K562 (cell line): ENCODE results near the gene C12orf60. TPM values are rescaled to one million over a fixed set of nuclear protein-coding genes. Genes with fewer than 3 reads are reported as not detected.
A peak's percentile ranks its signal among the peaks of the same experiment; 100 is the strongest.

Experiments
- ATAC-seq: fragments of 200-7000 bp; cut with Tn5 transposase; 3 replicates; pipeline ENCODE4 v1.9.1; 2020; ENCODE audit warnings: moderate library complexity
- BruUV-seq: library from RNA; stranded (reverse); fragments of 400-500 nt; replicated peaks from 2 replicates; lab custom pipeline; 2021; lab: Mats Ljungman, UMichigan
- CTCF ChIA-PET: fragments of 300-600 bp; formaldehyde crosslinking; extraction: SDS; loops from one replicate; lab custom pipeline; 2021; ENCODE audit warnings: low intra/inter-chr PET ratio; lab: Yijun Ruan, JAX
- POLR2A ChIA-PET: fragments of 300-600, 350-650 bp; sonication (Branson Sonifier 250); formaldehyde crosslinking; extraction: SDS; loops from one replicate; lab custom pipeline; 2021; ENCODE audit warnings: antibody characterized with exemption, inconsistent platforms; lab: Yijun Ruan, JAX
- DNase-seq, 4 experiments: peaks; one replicate each; pipeline versions ENCODE4 v3.0.0 to v3.0.0-alpha.2; 2011 to 2018; ENCODE audit warnings: low spot score in 3 of 4, mixed read lengths in 3 of 4; ENCODE audit errors: extremely low read depth in 1 of 4
- FAIRE-seq: peaks from 2 replicates; lab custom pipeline; 2011; peaks lifted over from hg19 to GRCh38; lab: Jason Lieb, UNC
- H2AFZ ChIP-seq: 2 replicates; pipeline ENCODE4 v1.6.0; 2011; ENCODE audit warnings: low read depth, low read length, control low read depth, inconsistent platforms
- H3K27ac ChIP-seq: fragments of 200-600 bp; 3 replicates; pipeline ENCODE4 v1.8.0; 2011; ENCODE audit warnings: low read depth, mild to moderate bottlenecking, control low read depth, inconsistent platforms, low read length, moderate library complexity, mixed read lengths; ENCODE audit errors: extremely low read depth
- H3K27me3 ChIP-seq, 2 experiments: fragments of 300-600 bp in 1 of 2; 2 replicates in 1 of 2; 3 replicates in 1 of 2; pipeline versions ENCODE4 v1.6.0 to v1.8.0; 2011; ENCODE audit warnings: inconsistent platforms in 2 of 2, low read length in 2 of 2, mild to moderate bottlenecking in 1 of 2, mixed read lengths in 1 of 2, moderate library complexity in 1 of 2; ENCODE audit not compliant: control insufficient read depth in 2 of 2, insufficient read depth in 2 of 2
- H3K36me3 ChIP-seq: fragments of 300-600 bp; 3 replicates; pipeline ENCODE4 v1.8.0; 2011; ENCODE audit warnings: mild to moderate bottlenecking, low read length, inconsistent platforms; ENCODE audit not compliant: control insufficient read depth, insufficient read depth
- H3K4me1 ChIP-seq, 2 experiments: fragments of 200-600 bp in 1 of 2; replicated peaks in 1 of 2; 2 replicates in 1 of 2; 3 replicates in 1 of 2; pipeline versions ENCODE4 v1.5.1 to v1.8.0; 2011; ENCODE audit warnings: inconsistent platforms in 2 of 2, low read length in 2 of 2, mild to moderate bottlenecking in 1 of 2, mixed read lengths in 1 of 2, moderate library complexity in 1 of 2; ENCODE audit not compliant: control insufficient read depth in 2 of 2, insufficient read depth in 2 of 2
- H3K4me2 ChIP-seq: 2 replicates; pipeline ENCODE4 v1.6.1; 2011; ENCODE audit warnings: low read length, control low read depth, inconsistent platforms, mixed read lengths; ENCODE audit not compliant: insufficient read depth
- H3K4me3 ChIP-seq: fragments of 200-600 bp; sonication (generic), shearing (Covaris generic); 2 replicates; pipeline ENCODE4 v1.5.1; 2016; ENCODE audit warnings: control low read depth, inconsistent platforms
- H3K79me2 ChIP-seq: fragments of 200-600 bp; 3 replicates; pipeline ENCODE4 v1.8.0; 2011; ENCODE audit warnings: low read length, inconsistent platforms; ENCODE audit not compliant: control insufficient read depth, insufficient read depth
- H3K9ac ChIP-seq, 2 experiments: 2 replicates each; pipeline versions ENCODE4 v1.6.0 to v1.6.1; 2011; ENCODE audit warnings: low read depth in 2 of 2, low read length in 2 of 2, control low read depth in 1 of 2, inconsistent platforms in 1 of 2, mild to moderate bottlenecking in 1 of 2, mixed read lengths in 1 of 2; ENCODE audit not compliant: insufficient read depth in 1 of 2
- H3K9me1 ChIP-seq: one replicate; pipeline ENCODE4 v1.6.0; 2011; ENCODE audit warnings: inconsistent platforms, mild to moderate bottlenecking, low read length, moderate library complexity; ENCODE audit not compliant: control insufficient read depth, insufficient read depth
- H3K9me3 ChIP-seq: replicated peaks from 2 replicates; pipeline ENCODE4 v1.5.1; 2011; ENCODE audit warnings: low read depth, low read length, inconsistent platforms; ENCODE audit not compliant: control insufficient read depth, insufficient read depth
- H4K20me1 ChIP-seq: replicated peaks from 2 replicates; pipeline ENCODE4 v1.6.1; 2011; ENCODE audit warnings: low read length, inconsistent platforms, mixed read lengths; ENCODE audit not compliant: control insufficient read depth, insufficient read depth
- RFX1 ChIP-seq: fragments of 450-650 bp; IDR thresholded peaks from 2 replicates; pipeline ENCODE4 v1.6.1; 2016; ENCODE audit warnings: mild to moderate bottlenecking, moderate library complexity
- TCF7 ChIP-seq: sonication (generic); IDR thresholded peaks from 2 replicates; pipeline ENCODE4 v1.6.1; 2016; ENCODE audit warnings: antibody characterized with exemption, borderline replicate concordance
- in situ Hi-C: fragments of 300-500 bp; cut with MboI; formaldehyde crosslinking; loops from 4 replicates; pipeline ENCODE4 v1.15.0; 2018; ENCODE audit warnings: inconsistent platforms, mixed read lengths
- intact Hi-C: fragments of 100-400 bp; cut with micrococcal nuclease; formaldehyde crosslinking; loops from 2 replicates; pipeline ENCODE4 v1.14.2; 2022
- polyA plus RNA-seq, 8 experiments: library from polyadenylated mRNA; depleted of rRNA in 4 of 8; stranded (reverse) in 5 of 8; unstranded in 3 of 8; fragments of >200 nt; fragmentation: Nextera tagmentation in 2 of 8; fragmentation: Illumina TruSeq in 1 of 8; extraction: Ambion mirVana in 2 of 8; extraction: Trizol in 1 of 8; gene quantifications; 2 replicates each; pipeline versions ENCODE4 v1.2.1 to v1.2.3, GENCODE V29; 2011 to 2014; ENCODE audit warnings: inconsistent platforms in 1 of 8, missing spikeins in 1 of 8
- total RNA-seq, 7 experiments: library from RNA; depleted of rRNA in 6 of 7; stranded (reverse); fragments of >200 nt in 6 of 7; fragmentation: Illumina TruSeq in 2 of 7; extraction: Trizol in 2 of 7; gene quantifications; 2 replicates each; pipeline versions ENCODE4 v1.2.1 to v1.2.3, GENCODE V29; 2011 to 2021; ENCODE audit warnings: low replicate concordance in 1 of 7
- TF ChIP-seq, protein P1 (sequence below): fragments of 450-650 bp; IDR thresholded peaks from 2 replicates; pipeline ENCODE4 v1.6.1; 2017; ENCODE audit warnings: antibody characterized with exemption
- TF ChIP-seq, protein P2 (sequence below): sonication (generic); formaldehyde crosslinking; IDR thresholded peaks from 2 replicates; pipeline ENCODE4 v1.5.0; 2020; ENCODE audit warnings: missing genetic modification reagents
- TF ChIP-seq, protein P3 (sequence below): fragments of 250-450 bp; sonication (Bioruptor Pico); IDR thresholded peaks from 2 replicates; pipeline ENCODE4 v1.8.0; 2021; ENCODE audit warnings: moderate library complexity, mild to moderate bottlenecking, inconsistent platforms

C12orf60 gene
- total and polyA plus RNA-seq, 9 of the 15 experiments (the other 6 are each of a cell fraction or from before 2014, with no cell fraction given), result 0.41 to 4.4 (median 2.5) TPM

DNA sequence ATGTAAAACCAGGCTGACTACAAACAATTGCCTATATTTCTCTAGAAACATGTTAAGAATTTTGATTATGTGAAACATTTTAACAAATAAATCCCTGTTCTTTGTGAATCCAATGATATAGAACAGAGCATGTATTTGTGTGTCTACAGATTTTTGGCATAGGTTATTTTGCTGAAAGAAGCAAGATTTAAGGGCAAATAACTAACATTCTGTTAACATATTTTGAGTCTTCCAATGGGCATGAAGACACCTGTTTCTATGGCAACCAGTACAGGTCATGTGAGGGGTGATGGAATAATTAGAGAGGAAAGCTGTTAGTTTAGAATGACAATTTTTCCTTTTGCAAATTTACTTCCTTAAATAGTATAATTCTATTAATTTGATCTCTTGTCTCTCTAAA is 31.0 kb downstream of the C12orf60 start:
- ChIA-PET POLR2A (interaction anchor here (0.9 kb wide), 1 partner anchor 19 kb away, joined by 3 read pairs; no protein-coding TSS in a partner anchor), CTCF (no interaction called here)
- no TSS peak for BruUV-seq
- in situ Hi-C loops (no loop called here), intact Hi-C loops (no loop called here)
- FAIRE-seq, result no peak
- Histone ChIP-seq H4K20me1 (no peaks in the 10 kb centered on the region), H3K4me3 (no peak overlapping the region), H3K9ac (no peak overlapping the region), H3K27me3 (no peaks in the 10 kb centered on the region), H3K36me3 (no peaks in the 10 kb centered on the region), H3K79me2 (no peaks in the 10 kb centered on the region), H3K4me2 (no peak overlapping the region), H2AFZ (no peak overlapping the region), H3K9me1 (no peaks in the 10 kb centered on the region), H3K9me3 (no peaks in the 10 kb centered on the region), H3K27ac (no peak overlapping the region), H3K4me1 (peaks cover 0 to 15% of the 10 kb centered on the region in 2 experiments; a peak in 3 of 5 replicates)
- no peak for DNase-seq
- TF ChIP-seq TCF7 (no peak), RFX1 (peak; percentile 81)
- TF ChIP-seq, protein P1, sequence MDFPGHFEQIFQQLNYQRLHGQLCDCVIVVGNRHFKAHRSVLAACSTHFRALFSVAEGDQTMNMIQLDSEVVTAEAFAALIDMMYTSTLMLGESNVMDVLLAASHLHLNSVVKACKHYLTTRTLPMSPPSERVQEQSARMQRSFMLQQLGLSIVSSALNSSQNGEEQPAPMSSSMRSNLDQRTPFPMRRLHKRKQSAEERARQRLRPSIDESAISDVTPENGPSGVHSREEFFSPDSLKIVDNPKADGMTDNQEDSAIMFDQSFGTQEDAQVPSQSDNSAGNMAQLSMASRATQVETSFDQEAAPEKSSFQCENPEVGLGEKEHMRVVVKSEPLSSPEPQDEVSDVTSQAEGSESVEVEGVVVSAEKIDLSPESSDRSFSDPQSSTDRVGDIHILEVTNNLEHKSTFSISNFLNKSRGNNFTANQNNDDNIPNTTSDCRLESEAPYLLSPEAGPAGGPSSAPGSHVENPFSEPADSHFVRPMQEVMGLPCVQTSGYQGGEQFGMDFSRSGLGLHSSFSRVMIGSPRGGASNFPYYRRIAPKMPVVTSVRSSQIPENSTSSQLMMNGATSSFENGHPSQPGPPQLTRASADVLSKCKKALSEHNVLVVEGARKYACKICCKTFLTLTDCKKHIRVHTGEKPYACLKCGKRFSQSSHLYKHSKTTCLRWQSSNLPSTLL, result no peak
- TF ChIP-seq, protein P2, sequence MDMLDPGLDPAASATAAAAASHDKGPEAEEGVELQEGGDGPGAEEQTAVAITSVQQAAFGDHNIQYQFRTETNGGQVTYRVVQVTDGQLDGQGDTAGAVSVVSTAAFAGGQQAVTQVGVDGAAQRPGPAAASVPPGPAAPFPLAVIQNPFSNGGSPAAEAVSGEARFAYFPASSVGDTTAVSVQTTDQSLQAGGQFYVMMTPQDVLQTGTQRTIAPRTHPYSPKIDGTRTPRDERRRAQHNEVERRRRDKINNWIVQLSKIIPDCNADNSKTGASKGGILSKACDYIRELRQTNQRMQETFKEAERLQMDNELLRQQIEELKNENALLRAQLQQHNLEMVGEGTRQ (CRISPR knock-in tag), result 0 out of 2 replicates have a peak, but pooled peaks have one; percentile 15
- TF ChIP-seq, protein P3, sequence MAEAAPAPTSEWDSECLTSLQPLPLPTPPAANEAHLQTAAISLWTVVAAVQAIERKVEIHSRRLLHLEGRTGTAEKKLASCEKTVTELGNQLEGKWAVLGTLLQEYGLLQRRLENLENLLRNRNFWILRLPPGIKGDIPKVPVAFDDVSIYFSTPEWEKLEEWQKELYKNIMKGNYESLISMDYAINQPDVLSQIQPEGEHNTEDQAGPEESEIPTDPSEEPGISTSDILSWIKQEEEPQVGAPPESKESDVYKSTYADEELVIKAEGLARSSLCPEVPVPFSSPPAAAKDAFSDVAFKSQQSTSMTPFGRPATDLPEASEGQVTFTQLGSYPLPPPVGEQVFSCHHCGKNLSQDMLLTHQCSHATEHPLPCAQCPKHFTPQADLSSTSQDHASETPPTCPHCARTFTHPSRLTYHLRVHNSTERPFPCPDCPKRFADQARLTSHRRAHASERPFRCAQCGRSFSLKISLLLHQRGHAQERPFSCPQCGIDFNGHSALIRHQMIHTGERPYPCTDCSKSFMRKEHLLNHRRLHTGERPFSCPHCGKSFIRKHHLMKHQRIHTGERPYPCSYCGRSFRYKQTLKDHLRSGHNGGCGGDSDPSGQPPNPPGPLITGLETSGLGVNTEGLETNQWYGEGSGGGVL (CRISPR knock-in tag), result no peak
- ATAC-seq, result no peak
